ENCODE measurements around the gene TNKS1BP1. TPM values are rescaled to one million over a fixed set of nuclear protein-coding genes. Genes with fewer than 3 reads are reported as not detected.

Gene TNKS1BP1
- total and polyA plus RNA-seq, 4 donors: 28.3 to 67.1 (median 47.0) TPM

GRCh38 chr11:57348636-57349313 lies 24.0 kb upstream of the TNKS1BP1 start:
- Histone ChIP-seq H3K4me1 (ENCODE audit: control insufficient read depth in 4 of 4, insufficient read depth in 4 of 4, low read length in 3 of 4) (peaks cover 0 to 11% (median 5%) of the 10 kb centered on the region in 4 donors), H3K4me3 (ENCODE audit: low read depth in 1 of 3, low read length in 3 of 3) (no peak overlapping the region), H3K36me3 (ENCODE audit: control insufficient read depth in 4 of 4, insufficient read depth in 3 of 4, low read depth in 1 of 4, low read length in 3 of 4) (no peaks in the 10 kb centered on the region), H3K9me3 (ENCODE audit: control insufficient read depth in 4 of 4, low read length in 3 of 4) (peaks cover 0 to 2% (median 0%) of the 10 kb centered on the region in 4 donors), H3K27ac (ENCODE audit: low read depth in 1 of 2, low read length in 2 of 2) (no peak overlapping the region), H3K27me3 (ENCODE audit: control insufficient read depth in 4 of 4, insufficient read depth in 4 of 4, low read length in 3 of 4) (no peaks in the 10 kb centered on the region), H3K9ac (ENCODE audit: low read depth in 1 of 2, low read length in 2 of 2) (no peak overlapping the region)
- WGBS: 93% methylated on average over 14 of the region's 14 CpGs
- no peak for DNase-seq (ENCODE audit: low spot score)
- no peak for TF ChIP-seq NR2F2 (IDR thresholded peaks at IDR 0.05)
- TF ChIP-seq HNF4A (conservative IDR thresholded peaks at IDR 0.05): no peak
- TF ChIP-seq, protein P1, sequence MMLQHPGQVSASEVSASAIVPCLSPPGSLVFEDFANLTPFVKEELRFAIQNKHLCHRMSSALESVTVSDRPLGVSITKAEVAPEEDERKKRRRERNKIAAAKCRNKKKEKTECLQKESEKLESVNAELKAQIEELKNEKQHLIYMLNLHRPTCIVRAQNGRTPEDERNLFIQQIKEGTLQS (IDR thresholded peaks at IDR 0.05): no peak

DNA sequence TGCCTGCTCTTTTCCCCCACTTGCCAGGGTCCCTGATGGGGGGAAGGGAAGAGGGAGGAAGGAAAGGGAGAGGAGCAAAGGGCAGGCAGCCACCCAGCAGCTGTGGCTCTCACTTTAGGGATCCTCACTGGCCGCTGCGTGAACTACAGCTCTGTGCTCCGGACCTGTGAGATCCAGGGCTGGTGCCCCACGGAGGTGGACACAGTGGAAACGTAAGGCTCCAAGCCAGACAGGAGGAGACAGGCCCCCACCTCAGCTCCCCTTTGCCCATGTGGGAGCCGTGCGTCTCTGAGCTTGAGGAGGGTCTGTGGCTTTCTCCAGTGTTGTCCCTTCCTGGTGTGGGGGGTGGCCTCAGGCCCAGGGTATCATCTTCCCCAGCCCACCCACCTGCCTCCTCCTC lies 23.3 kb upstream of the TNKS1BP1 start:
- no peak overlapping the region for H3K27ac ChIP-seq (ENCODE audit: low read depth in 1 of 2, low read length in 2 of 2)
- H3K9ac ChIP-seq (ENCODE audit: low read depth in 1 of 2, low read length in 2 of 2): no peak overlapping the region
- H3K4me3 ChIP-seq (ENCODE audit: low read depth in 1 of 3, low read length in 3 of 3): no peak overlapping the region
- TF ChIP-seq RXRA (IDR thresholded peaks at IDR 0.05) (no peak), SP1 (IDR thresholded peaks at IDR 0.05) (no peak), HNF4A (conservative IDR thresholded peaks at IDR 0.05) (no peak), FOXA2 (IDR thresholded peaks at IDR 0.05) (no peak), FOXA1 (IDR thresholded peaks at IDR 0.05) (no peak), HNF4G (IDR thresholded peaks at IDR 0.05) (no peak), EGR1 (IDR thresholded peaks at IDR 0.05; ENCODE audit: low read depth in 2 of 2) (no peak)
- TF ChIP-seq, protein P2, sequence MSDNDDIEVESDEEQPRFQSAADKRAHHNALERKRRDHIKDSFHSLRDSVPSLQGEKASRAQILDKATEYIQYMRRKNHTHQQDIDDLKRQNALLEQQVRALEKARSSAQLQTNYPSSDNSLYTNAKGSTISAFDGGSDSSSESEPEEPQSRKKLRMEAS (IDR thresholded peaks at IDR 0.05): no peak
- TF ChIP-seq, protein P3, sequence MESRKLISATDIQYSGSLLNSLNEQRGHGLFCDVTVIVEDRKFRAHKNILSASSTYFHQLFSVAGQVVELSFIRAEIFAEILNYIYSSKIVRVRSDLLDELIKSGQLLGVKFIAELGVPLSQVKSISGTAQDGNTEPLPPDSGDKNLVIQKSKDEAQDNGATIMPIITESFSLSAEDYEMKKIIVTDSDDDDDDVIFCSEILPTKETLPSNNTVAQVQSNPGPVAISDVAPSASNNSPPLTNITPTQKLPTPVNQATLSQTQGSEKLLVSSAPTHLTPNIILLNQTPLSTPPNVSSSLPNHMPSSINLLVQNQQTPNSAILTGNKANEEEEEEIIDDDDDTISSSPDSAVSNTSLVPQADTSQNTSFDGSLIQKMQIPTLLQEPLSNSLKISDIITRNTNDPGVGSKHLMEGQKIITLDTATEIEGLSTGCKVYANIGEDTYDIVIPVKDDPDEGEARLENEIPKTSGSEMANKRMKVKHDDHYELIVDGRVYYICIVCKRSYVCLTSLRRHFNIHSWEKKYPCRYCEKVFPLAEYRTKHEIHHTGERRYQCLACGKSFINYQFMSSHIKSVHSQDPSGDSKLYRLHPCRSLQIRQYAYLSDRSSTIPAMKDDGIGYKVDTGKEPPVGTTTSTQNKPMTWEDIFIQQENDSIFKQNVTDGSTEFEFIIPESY (IDR thresholded peaks at IDR 0.05): no peak
- H3K36me3 ChIP-seq (ENCODE audit: control insufficient read depth in 4 of 4, insufficient read depth in 3 of 4, low read depth in 1 of 4, low read length in 3 of 4): no peaks in the 10 kb centered on the region
- DNase-seq (ENCODE audit: low spot score): no peak
- WGBS: 93% methylated on average over 7 of the region's 7 CpGs
- H3K27me3 ChIP-seq (ENCODE audit: control insufficient read depth in 4 of 4, insufficient read depth in 4 of 4, low read length in 3 of 4): no peaks in the 10 kb centered on the region
- H3K4me1 ChIP-seq (ENCODE audit: control insufficient read depth in 4 of 4, insufficient read depth in 4 of 4, low read length in 3 of 4): peaks cover 0 to 11% (median 5%) of the 10 kb centered on the region in 4 donors
- H3K9me3 ChIP-seq (ENCODE audit: control insufficient read depth in 4 of 4, low read length in 3 of 4): peaks cover 0 to 2% (median 0%) of the 10 kb centered on the region in 4 donors

- Histone ChIP-seq H3K9me3 (ENCODE audit: control insufficient read depth in 4 of 4, low read length in 3 of 4) (peaks cover 0 to 2% (median 0%) of the 10 kb centered on the region in 4 donors), H3K9ac (ENCODE audit: low read depth in 1 of 2, low read length in 2 of 2) (no peak overlapping the region), H3K27ac (ENCODE audit: low read depth in 1 of 2, low read length in 2 of 2) (no peak overlapping the region), H3K4me1 (ENCODE audit: control insufficient read depth in 4 of 4, insufficient read depth in 4 of 4, low read length in 3 of 4) (peaks cover 0 to 11% (median 5%) of the 10 kb centered on the region in 4 donors), H3K4me3 (ENCODE audit: low read depth in 1 of 3, low read length in 3 of 3) (no peak overlapping the region), H3K36me3 (ENCODE audit: control insufficient read depth in 4 of 4, insufficient read depth in 3 of 4, low read depth in 1 of 4, low read length in 3 of 4) (no peaks in the 10 kb centered on the region), H3K27me3 (ENCODE audit: control insufficient read depth in 4 of 4, insufficient read depth in 4 of 4, low read length in 3 of 4) (no peaks in the 10 kb centered on the region)
- WGBS: 93% methylated on average over 9 of the region's 9 CpGs
- DNase-seq (ENCODE audit: low spot score): no peak
- TF ChIP-seq, protein P2 (IDR thresholded peaks at IDR 0.05): no peak
- TF ChIP-seq TAF1 (conservative IDR thresholded peaks at IDR 0.05) (no peak), HNF4A (conservative IDR thresholded peaks at IDR 0.05) (no peak), SP1 (IDR thresholded peaks at IDR 0.05) (no peak), NR2F2 (IDR thresholded peaks at IDR 0.05) (no peak), RXRA (IDR thresholded peaks at IDR 0.05) (no peak), HNF4G (IDR thresholded peaks at IDR 0.05) (no peak)
- TF ChIP-seq, protein P1 (IDR thresholded peaks at IDR 0.05): no peak
These were observed 22.6 kb upstream of the TNKS1BP1 start for GRCh38 chr11:57347336-57347735.

All from liver (tissue), 9 donors.